Measurements from ENCODE around the gene CLEC20A.

- TF ChIP-seq EGR1 (IDR thresholded peaks at IDR 0.05) (no peak), MAX (IDR thresholded peaks at IDR 0.05) (no peak), CREB1 (IDR thresholded peaks at IDR 0.05; ENCODE audit: low read depth) (no peak), RAD21 (IDR thresholded peaks at IDR 0.05; ENCODE audit: low read depth) (no peak), NFIC (IDR thresholded peaks at IDR 0.05) (no peak), YY1 (IDR thresholded peaks at IDR 0.05; ENCODE audit: low read depth) (no peak), EP300 (IDR thresholded peaks at IDR 0.05; ENCODE audit: borderline replicate concordance) (no peak), TAF1 (IDR thresholded peaks at IDR 0.05; ENCODE audit: low read depth) (no peak), REST (IDR thresholded peaks at IDR 0.05; ENCODE audit: low read depth) (no peak)
These were observed 19.3 kb upstream of the CLEC20A start for GRCh38 chr1:178516110-178516509.
